HepG2 (cell line): ENCODE results near the gene BMPR1B.

Source experiments
- ARID3A ChIP-seq: IDR thresholded peaks from 2 replicates; pipeline ENCODE4 v1.6.1; 2012; ENCODE audit warnings: low read depth, low read length, improper control_type of control experiment
- BHLHE40 ChIP-seq: IDR thresholded peaks from 2 replicates; pipeline ENCODE4 v1.6.1; 2011; ENCODE audit warnings: low read length, improper control_type of control experiment
- EP300 ChIP-seq, 3 experiments: sonication (generic) in 1 of 3; formaldehyde crosslinking in 1 of 3; IDR thresholded peaks; 2 replicates each; pipeline versions ENCODE4 v1.5.1 to v1.6.1; 2011 to 2020; ENCODE audit warnings: low read depth in 2 of 3, low read length in 2 of 3, borderline replicate concordance in 1 of 3, improper control_type of control experiment in 1 of 3, mild to moderate bottlenecking in 1 of 3, missing genetic modification reagents in 1 of 3, moderate library complexity in 1 of 3
- SIX4 ChIP-seq: sonication (generic); formaldehyde crosslinking; IDR thresholded peaks from 2 replicates; pipeline ENCODE4 v1.4.0; 2020; ENCODE audit warnings: missing genetic modification reagents
- ZKSCAN1 ChIP-seq: fragments of 150-350 bp; IDR thresholded peaks from 2 replicates; pipeline ENCODE4 v1.6.1; 2014; ENCODE audit warnings: low read length
- ZNF331 ChIP-seq: sonication (generic); formaldehyde crosslinking; IDR thresholded peaks from 2 replicates; pipeline ENCODE4 v1.4.0; 2020; ENCODE audit warnings: missing genetic modification reagents
- ZNF350 ChIP-seq: sonication (generic); formaldehyde crosslinking; IDR thresholded peaks from 2 replicates; pipeline ENCODE4 v1.4.0; 2020; ENCODE audit warnings: mild to moderate bottlenecking, low read depth, missing genetic modification reagents, borderline replicate concordance
- ZNF720 ChIP-seq: sonication (generic); formaldehyde crosslinking; IDR thresholded peaks from 2 replicates; pipeline ENCODE4 v1.4.0; 2020; ENCODE audit warnings: missing genetic modification reagents
- ZNF879 ChIP-seq: sonication (generic); formaldehyde crosslinking; IDR thresholded peaks from 2 replicates; pipeline ENCODE4 v1.8.1; 2023; ENCODE audit warnings: missing genetic modification reagents

DNA sequence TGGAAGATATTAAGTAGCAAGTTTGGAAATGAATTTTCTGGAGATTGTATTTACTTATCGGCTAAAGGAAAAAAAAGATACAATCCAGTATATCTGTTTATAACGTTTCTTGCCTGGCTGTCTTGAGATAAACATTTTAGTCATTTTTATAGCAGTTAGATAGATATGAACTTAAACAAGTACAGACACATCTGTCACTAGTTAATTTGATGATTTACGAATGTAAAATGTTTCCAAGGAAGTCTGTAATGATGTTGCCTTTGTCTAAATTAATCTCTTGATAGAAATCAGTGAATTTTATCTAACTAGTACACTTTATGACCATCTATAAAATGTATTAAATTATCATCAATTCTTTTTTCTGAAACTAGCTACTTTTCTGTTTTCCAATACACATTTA, 5.7 kb downstream of the BMPR1B start:
- no peak for TF ChIP-seq SIX4
- no peak for TF ChIP-seq ZKSCAN1
- no peak for TF ChIP-seq EP300 (IDR thresholded peaks at IDR 0.05; ENCODE audit: low read depth in 2 of 2, low read length in 2 of 2)
- TF ChIP-seq EP300 (CRISPR knock-in tag; IDR thresholded peaks at IDR 0.05; ENCODE audit: borderline replicate concordance) = no peak
- TF ChIP-seq ZNF331 (CRISPR knock-in tag) = no peak
- no peak for TF ChIP-seq ZNF350 (CRISPR knock-in tag)
- no peak for TF ChIP-seq ARID3A
- no peak for TF ChIP-seq ZNF879 (CRISPR knock-in tag)
- no peak for TF ChIP-seq ZNF720
- TF ChIP-seq BHLHE40 = no peak
